Uterus (tissue), 4 donors: ENCODE data around the gene LBHD2. TPM values are rescaled to one million over a fixed set of nuclear protein-coding genes. Genes with fewer than 3 reads are reported as not detected.
"Not testable (repeated sequence)": the region's sequence is repeated elsewhere in the genome, so short reads cannot be mapped to it uniquely, and the experiment has no call there.

Experiments
- DNase-seq, 2 donors: peaks; one replicate each; pipeline ENCODE4 v3.0.0-alpha.2; 2019 to 2020
- H3K27ac ChIP-seq, 2 donors: fragments of 200-600 bp; sonication (generic); 1 replicate in 1 of 2; 2 replicates in 1 of 2; pipeline ENCODE4 v1.5.1; 2016 to 2018
- H3K27me3 ChIP-seq, 2 donors: fragments of 200-600 bp; sonication (generic); one replicate each; pipeline ENCODE4 v1.5.1; 2018 to 2019; ENCODE audit warnings: control low read depth in 1 of 2
- H3K36me3 ChIP-seq, 2 donors: fragments of 200-600 bp; sonication (generic); one replicate each; pipeline ENCODE4 v1.5.1; 2019; ENCODE audit warnings: control low read depth in 1 of 2
- H3K4me1 ChIP-seq, 2 donors: fragments of 200-600 bp; sonication (generic); one replicate each; pipeline ENCODE4 v1.5.1; 2018 to 2019; ENCODE audit warnings: control low read depth in 1 of 2
- H3K4me3 ChIP-seq, 2 donors: fragments of 200-600 bp; sonication (generic); 1 replicate in 1 of 2; 2 replicates in 1 of 2; pipeline ENCODE4 v1.5.1; 2018 to 2019; ENCODE audit warnings: mild to moderate bottlenecking in 1 of 2
- H3K9me3 ChIP-seq, 2 donors: fragments of 200-600 bp; sonication (generic); one replicate each; pipeline ENCODE4 v1.5.1; 2019; ENCODE audit warnings: control low read depth in 1 of 2
- POLR2A ChIP-seq, 2 donors: fragments of 450-650 bp; IDR thresholded peaks; one replicate each; pipeline ENCODE4 v1.6.1; 2016; ENCODE audit warnings: antibody characterized with exemption in 2 of 2, mild to moderate bottlenecking in 1 of 2, moderate library complexity in 1 of 2
- intact Hi-C: fragments of 100-400 bp; cut with DNase I; formaldehyde crosslinking; loops from one replicate; pipeline ENCODE4 v1.15.1; 2023; ENCODE audit warnings: low total_unique reads
- total RNA-seq, 4 donors: library from RNA; depleted of rRNA in 3 of 4; stranded (reverse); fragments of >200 nt in 3 of 4; gene quantifications; one replicate each; pipeline versions ENCODE4 v1.1.0 to v1.2.4, GENCODE V29; 2014 to 2023
- TF ChIP-seq, protein P1 (sequence below), 4 experiments: fragments of 200-600 bp in 2 of 4; fragments of 450-650 bp in 2 of 4; sonication (generic) in 2 of 4; IDR thresholded peaks; one replicate each; pipeline ENCODE4 v1.5.1; 2016 to 2019; ENCODE audit warnings: antibody characterized with exemption in 4 of 4, mild to moderate bottlenecking in 2 of 4, moderate library complexity in 1 of 4
- donor health status: DM: yes; HTN: yes; CAD: no.

LBHD2 gene
- total RNA-seq, 4 donors from 2014 or later: not detected

DNA sequence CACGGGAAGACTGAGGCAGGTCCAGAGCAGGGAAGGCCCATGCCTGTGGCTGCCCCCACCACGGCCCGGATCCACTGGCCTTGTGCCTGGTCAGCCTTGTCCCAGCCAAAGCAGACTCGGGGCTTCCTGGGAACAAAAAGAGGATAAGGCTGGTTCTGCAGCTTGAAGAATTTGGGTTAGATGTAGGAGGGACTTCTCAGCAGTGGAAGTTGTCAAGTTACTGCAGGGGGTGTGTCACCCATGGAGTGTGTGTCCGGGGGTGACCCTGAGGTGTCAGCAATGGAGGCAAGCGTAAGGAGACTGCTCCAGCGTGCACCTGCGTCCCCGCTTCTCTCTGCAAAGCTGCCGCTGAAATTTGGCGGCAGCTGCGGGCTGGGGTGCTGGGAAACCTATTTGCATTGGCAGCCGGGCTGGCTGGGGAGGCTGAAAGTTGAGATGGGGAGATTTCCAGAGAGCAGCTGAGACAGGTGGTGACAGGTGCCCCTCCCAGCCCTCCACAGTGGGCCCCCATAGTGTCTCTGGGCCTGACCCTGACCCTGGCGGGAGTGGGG is 26.7 kb downstream of the LBHD2 start:
- DNase-seq: peak in 1 of 2 donors; percentile 69
- intact Hi-C loops: no loop called here
- Histone ChIP-seq H3K27ac (peak overlapping the region; percentile 63 to 77), H3K27me3 (no peaks in the 10 kb centered on the region), H3K9me3 (no peaks in the 10 kb centered on the region), H3K36me3 (no peaks in the 10 kb centered on the region), H3K4me3 (no peak overlapping the region), H3K4me1 (peaks cover 0 to 13% of the 10 kb centered on the region in 2 donors)
- no peak for TF ChIP-seq POLR2A (IDR thresholded peaks at IDR 0.05)
- TF ChIP-seq, protein P1, sequence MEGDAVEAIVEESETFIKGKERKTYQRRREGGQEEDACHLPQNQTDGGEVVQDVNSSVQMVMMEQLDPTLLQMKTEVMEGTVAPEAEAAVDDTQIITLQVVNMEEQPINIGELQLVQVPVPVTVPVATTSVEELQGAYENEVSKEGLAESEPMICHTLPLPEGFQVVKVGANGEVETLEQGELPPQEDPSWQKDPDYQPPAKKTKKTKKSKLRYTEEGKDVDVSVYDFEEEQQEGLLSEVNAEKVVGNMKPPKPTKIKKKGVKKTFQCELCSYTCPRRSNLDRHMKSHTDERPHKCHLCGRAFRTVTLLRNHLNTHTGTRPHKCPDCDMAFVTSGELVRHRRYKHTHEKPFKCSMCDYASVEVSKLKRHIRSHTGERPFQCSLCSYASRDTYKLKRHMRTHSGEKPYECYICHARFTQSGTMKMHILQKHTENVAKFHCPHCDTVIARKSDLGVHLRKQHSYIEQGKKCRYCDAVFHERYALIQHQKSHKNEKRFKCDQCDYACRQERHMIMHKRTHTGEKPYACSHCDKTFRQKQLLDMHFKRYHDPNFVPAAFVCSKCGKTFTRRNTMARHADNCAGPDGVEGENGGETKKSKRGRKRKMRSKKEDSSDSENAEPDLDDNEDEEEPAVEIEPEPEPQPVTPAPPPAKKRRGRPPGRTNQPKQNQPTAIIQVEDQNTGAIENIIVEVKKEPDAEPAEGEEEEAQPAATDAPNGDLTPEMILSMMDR (IDR thresholded peaks at IDR 0.05): no peak

DNA sequence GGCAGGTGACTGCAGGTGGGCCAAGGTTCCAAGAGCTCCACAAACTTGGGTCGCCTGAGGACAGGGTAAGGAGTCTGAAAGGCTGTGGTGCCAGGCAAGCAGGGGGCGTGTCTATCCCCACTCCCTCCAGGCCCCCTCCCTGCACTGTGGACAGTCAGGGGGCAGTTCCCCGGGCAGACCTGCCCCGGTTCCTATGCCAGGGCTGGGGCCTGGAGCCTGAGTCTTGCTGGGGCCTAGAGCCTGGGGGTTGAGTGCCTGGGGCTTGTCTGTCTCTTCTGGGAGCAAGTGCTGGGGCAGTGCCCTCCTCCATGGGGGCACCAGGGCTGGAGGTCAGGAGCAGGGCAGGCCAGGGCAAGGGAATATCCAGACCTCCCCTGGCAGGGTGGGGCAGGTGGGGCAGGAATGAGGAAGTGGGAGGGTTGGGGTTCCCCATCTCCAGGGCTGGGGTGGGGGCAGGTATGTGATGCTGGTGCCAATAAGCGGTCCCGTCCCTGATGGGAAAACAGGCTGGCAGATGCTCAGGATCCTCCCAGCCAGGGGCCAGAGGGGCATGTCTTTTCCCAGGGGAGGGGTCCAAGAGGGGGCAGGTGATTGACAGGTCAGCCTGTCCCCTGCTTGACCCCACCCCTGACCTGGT is 27.3 kb downstream of the LBHD2 start:
- Histone ChIP-seq H3K9me3 (no peaks in the 10 kb centered on the region), H3K27me3 (no peaks in the 10 kb centered on the region), H3K36me3 (no peaks in the 10 kb centered on the region), H3K4me3 (no peak overlapping the region), H3K4me1 (peaks cover 0 to 13% of the 10 kb centered on the region in 2 donors), H3K27ac (peak overlapping the region; percentile 63 to 77)
- intact Hi-C loops: no loop called here
- DNase-seq: no peak
- TF ChIP-seq, protein P1 (IDR thresholded peaks at IDR 0.05): no peak
- no peak for TF ChIP-seq POLR2A (IDR thresholded peaks at IDR 0.05)

DNA sequence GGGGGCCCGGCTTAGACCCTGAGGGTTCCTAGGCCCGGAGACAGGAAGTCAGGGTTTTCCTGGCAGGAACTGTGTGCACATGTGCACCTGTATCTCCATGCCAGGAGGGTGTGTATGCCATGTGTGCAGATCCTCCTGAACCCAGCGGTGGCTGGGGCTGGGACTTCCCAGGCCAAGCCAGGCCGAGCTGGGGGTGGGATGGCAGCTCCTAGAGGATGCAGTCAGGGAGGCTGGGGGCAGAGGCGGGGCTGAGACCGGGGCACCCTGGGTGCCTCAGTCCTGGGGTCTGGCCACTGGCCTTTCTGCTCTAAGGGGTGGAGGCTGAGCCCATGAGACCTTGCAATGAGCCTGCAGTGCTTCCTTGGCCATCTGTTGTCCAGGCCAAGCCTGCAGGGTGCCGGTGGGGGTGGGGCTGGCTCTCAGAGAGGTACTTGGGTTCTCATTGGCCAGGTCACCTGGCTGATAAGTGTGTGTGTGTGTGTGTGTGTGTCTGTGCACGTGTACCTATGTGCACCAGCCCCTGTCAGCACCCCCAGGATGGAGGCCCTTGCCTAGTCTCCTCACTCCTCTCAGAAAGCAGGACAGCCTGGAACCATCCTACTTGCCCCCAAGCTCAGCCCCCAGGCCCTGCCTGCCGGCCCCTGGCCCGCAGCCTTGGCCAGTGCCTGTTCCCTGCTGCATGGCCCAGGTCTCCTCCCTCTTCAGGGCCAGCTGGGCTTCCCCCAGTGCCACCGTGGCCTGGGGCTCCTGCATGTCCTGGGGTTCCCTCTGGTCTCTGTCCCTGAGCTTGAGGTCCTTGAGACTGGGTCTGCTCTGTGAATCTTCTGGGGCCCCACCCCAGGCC is 28.6 kb downstream of the LBHD2 start:
- no peaks in the 10 kb centered on the region for H3K36me3 ChIP-seq
- no peak for DNase-seq
- H3K27ac ChIP-seq: no peak overlapping the region

DNA sequence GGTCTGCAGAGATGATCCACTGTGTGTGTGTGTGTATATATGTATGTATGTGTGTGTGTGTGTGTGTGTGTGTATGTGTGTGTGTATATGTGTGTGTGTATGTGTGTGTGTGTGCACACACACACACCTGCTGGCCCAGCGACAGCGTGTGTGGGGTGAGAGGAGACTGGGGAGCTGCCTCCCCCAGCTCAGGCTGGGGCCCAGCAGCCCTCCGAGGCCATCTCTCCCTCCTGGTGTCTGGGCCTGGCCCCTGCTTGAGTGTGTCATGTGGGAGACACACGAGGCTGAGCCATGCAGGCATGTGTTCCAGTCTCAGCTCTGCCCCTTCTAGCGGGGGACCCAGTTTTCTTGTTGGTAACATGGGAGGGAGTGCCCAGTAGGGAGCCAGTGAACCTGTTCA is 29.3 kb downstream of the LBHD2 start:
- intact Hi-C loops: no loop called here
- no peaks in the 10 kb centered on the region for H3K36me3 ChIP-seq
- H3K4me1 ChIP-seq: peaks cover 0 to 15% of the 10 kb centered on the region in 2 donors
- no peak for DNase-seq
- no peak overlapping the region for H3K4me3 ChIP-seq
- no peak overlapping the region for H3K27ac ChIP-seq
- TF ChIP-seq, protein P1 (IDR thresholded peaks at IDR 0.05): no peak
- no peak for TF ChIP-seq POLR2A (IDR thresholded peaks at IDR 0.05)
- H3K9me3 ChIP-seq: no peaks in the 10 kb centered on the region
- no peaks in the 10 kb centered on the region for H3K27me3 ChIP-seq

More for the DNA sequence above, 28.6 kb downstream of the LBHD2 start:
- H3K4me3 ChIP-seq: no peak overlapping the region
- intact Hi-C loops: no loop called here
- no peaks in the 10 kb centered on the region for H3K9me3 ChIP-seq
- H3K4me1 ChIP-seq: peaks cover 0 to 13% of the 10 kb centered on the region in 2 donors
- H3K27me3 ChIP-seq: no peaks in the 10 kb centered on the region
- no peak for TF ChIP-seq POLR2A (IDR thresholded peaks at IDR 0.05)
- TF ChIP-seq, protein P1 (IDR thresholded peaks at IDR 0.05): no peak

DNA sequence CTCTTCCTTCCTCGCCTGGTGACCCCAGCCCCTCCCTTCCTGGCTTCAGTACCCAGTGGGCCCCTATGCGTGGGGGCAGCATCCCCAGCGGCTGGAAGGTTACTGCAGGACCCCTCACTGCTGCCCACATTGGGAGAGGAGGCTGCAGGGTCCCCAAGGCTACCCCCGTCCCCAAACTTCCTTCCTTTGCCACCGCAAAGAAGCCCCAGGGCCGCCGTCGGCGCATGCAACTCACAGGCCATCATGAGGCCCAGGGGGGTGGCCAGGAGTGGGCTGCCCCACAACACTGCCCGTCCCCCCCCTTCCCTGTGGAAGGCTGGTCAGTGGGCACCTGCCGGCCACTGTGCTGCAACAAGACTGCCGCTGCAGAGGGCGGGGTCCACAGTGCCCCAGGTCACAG is 29.8 kb downstream of the LBHD2 start:
- Histone ChIP-seq H3K27ac (no peak overlapping the region), H3K4me3 (no peak overlapping the region), H3K9me3 (no peaks in the 10 kb centered on the region), H3K4me1 (peaks cover 0 to 19% of the 10 kb centered on the region in 2 donors), H3K27me3 (no peaks in the 10 kb centered on the region), H3K36me3 (no peaks in the 10 kb centered on the region)
- intact Hi-C loops: no loop called here
- TF ChIP-seq POLR2A (IDR thresholded peaks at IDR 0.05): no peak
- TF ChIP-seq, protein P1 (IDR thresholded peaks at IDR 0.05): no peak
- no peak for DNase-seq

DNA sequence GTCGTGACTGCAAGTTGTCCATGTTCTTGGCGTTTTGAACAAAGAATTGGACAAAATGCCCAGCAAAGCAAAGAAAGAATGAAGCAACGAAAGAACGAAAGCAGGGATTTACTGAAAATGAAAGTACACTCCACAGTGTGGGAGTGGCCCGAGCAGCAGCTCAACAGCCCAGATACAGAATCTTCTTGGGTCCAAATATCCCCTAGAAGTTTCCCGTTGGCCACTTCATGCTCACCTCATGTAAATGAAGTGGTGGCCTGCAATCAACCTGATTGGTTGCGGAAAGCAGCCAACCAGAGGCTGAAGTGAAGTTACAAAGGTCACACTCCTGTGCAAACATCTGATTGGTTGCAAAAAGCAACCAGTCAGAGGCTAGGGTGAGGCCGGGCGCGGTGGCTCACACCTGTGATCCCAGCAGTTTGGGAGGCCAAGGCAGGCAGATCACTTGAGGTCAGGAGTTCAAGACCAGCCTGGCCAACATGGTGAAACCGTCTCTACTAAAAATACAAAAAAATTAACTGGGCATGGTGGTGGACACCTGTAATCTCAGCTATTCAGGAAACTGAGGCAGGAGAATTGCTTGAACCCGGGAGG is 31.2 kb downstream of the LBHD2 start:
- Histone ChIP-seq H3K27ac (peak overlapping the region; percentile 67 to 72), H3K4me1 (peaks cover 0 to 15% of the 10 kb centered on the region in 2 donors)
- DNase-seq, intact Hi-C loops, H3K27me3 ChIP-seq, H3K4me3 ChIP-seq, H3K9me3 ChIP-seq, H3K36me3 ChIP-seq: not testable (repeated sequence)
